Measurements from ENCODE around the gene FPGS.
"Not testable (repeated sequence)": the region's sequence is repeated elsewhere in the genome, so short reads cannot be mapped to it uniquely, and the experiment has no call there.

The FPGS gene

DNA sequence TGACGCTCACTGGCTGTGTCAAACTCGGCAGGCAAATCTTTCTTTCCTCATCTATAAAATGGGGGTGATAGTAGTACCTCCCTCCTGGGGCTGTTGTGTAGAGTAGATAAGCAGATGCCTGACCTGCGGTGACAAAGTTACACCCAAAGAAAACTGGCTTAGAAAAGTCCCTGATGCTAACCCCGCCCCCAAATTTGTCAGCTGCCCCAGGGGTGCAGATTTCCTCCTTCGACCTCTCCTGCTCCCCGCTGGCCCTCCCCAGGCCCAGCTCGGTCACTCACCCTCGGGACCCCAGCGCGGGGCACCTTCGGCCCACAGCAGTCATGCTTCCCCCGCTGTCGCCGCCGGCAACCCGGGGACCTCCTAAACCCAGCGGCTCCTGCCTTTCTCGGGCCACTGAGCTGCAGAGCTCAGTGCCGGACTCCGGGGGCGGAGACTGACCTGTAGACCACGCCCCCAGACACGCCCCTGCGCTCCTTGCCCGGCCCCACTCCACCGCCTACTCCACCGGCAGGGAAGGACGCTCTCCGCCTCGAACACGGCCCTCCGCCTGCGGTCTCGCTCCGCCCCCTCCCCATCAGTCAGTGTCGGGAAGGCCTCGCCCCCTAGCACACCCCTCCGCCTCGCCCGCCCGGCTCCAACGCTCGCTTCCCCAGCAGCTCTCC lies 31.6 kb upstream of the FPGS start:
- peak; percentile 90 to 94 for DNase-seq (ENCODE audit: low read depth in 2 of 2)

DNA sequence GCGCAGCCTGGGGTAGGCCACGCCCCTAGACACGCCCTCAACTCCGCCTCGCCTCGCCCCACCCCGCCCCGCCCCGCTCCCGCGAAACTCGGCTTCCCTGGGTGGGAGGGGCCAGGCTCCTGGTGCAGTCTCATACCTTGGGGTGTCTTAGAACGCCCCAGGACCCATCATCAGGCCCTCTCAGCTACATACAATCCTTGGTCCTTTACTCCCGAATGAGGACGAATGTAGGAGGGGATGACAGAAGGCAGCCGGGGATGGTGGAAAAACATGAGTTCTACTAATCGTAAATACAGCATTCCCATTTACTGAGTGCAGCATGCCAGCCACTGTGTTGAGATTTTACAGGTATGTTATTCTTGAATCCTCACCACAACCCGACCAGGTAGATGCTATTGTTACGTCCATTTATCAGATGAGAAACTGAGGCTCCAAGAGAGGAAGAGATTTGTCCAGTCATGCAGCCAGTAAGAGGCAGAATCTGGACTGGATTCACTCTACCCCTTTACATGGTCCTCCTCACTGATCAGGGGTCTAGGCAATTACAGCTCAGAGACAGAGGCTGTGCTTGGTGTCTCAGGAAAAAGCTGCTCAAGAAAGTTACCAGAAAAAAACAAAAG lies 31.0 kb upstream of the FPGS start:
- DNase-seq (ENCODE audit: low read depth in 2 of 2): no peak

DNA sequence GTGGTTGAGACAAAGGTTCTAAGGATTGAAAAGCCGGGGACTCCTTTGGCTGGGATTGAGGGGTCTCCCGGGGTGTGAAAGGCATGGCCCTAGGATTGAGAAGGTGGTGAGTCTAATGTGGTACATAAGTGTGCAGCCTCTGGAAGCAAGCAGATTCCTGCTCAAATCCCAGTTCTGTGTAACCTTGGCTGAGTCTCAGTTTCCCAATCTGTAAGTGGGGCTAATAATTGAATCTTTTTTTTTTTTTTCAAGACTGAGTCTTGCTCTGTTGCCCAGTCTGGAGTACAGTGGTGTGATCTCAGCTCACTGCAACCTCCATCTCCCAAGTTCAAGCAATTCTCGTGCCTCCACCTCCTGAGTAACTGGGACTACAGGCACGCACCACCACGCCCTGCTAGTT lies 30.1 kb upstream of the FPGS start:
- DNase-seq (ENCODE audit: low read depth in 2 of 2): no peak

DNA sequence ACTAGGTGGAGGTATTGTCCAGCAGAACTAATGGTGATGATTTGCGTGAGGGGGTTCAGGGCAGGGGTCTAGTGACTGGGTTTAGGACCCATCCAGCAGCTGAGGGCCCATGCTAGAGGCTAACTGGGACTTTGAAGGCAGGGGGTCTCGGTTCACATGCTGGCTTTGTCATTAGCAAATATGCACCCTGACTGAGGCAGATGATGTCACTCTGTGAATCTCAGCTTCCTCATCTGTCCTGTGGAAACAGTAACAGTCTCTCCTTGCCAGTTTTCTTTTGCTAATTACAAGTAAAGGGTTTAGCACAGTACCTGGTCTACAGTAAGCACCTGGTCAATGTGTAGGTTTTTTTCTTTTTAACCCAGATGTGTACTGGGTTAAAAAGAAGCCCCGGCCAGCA lies 29.4 kb upstream of the FPGS start:
- no peak for DNase-seq (ENCODE audit: low read depth in 2 of 2)

DNA sequence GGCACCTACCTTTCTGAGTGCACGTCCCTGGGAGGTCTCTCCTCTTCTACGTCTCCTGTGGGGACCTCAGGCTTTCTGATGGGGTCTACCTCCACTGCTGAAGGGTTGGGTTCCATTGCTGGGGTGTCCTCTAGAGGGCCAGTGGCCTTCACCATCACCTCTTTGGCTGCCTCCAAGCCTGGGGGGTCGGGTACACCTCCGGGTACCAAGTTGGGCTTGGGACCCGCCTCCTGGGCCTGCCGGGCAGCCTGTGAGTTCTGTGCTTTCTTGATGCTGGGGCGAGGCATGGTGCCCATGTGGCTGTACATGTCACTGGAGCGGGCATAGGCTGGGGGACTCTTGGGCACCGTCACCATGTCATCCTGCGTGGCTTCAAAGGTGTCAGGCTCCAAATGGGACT lies 28.7 kb upstream of the FPGS start:
- DNase-seq (ENCODE audit: low read depth in 2 of 2): no peak

DNA sequence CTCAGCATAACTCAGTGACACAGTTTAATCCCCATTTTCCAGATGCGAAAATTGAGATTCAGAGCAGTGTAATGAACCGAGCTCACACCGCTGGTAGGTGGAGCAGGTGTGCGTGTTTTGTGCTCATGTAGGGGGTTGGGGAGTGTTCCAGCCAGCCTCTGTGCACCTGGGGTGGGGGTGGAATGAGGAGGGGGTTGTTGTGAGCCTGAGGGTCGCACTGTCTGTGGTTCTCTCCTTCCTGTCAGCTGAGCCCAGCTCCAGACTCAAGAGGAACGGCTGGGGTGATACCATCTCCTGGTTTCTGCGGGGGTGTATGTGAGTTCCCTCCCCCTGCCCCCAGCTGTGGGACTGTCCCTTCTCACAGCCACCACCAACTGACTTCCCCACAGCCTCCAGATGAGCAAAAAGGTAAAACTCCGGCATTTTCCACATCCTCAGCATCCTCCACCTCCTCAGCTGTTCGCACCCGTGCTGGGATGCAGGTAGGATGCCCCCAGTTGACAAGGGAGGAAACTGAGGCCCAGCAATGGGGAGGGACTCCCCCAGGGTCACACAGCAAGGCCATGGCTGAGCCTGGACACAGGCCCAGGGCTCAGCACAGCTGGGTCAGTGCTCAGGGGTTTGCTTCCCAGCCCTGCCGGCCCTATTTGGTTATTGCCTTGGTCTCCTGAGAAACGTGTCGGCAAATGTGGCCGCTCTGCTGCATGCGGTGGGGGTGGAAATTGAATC lies 26.3 kb upstream of the FPGS start:
- DNase-seq (ENCODE audit: low read depth in 2 of 2): peak; percentile 57 to 64

DNA sequence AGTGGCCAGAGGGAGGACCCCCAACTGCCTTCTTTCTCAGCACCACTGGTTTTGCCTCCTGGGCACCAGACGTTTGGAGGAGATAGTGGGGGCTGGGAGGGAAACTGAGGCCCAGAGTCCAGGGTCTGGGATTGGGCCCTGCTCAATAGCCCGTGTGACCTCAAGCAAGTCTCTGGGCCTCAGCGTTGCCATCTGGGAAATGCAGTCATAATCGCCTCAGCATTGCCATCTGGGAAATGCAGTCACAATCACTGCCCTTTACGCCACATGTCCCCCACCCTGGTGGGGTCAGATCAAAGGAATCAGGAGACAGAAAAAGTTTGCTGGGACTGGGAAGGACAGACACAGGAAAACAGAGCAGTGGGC lies 25.8 kb upstream of the FPGS start:
- DNase-seq (ENCODE audit: low read depth in 2 of 2): no peak

DNA sequence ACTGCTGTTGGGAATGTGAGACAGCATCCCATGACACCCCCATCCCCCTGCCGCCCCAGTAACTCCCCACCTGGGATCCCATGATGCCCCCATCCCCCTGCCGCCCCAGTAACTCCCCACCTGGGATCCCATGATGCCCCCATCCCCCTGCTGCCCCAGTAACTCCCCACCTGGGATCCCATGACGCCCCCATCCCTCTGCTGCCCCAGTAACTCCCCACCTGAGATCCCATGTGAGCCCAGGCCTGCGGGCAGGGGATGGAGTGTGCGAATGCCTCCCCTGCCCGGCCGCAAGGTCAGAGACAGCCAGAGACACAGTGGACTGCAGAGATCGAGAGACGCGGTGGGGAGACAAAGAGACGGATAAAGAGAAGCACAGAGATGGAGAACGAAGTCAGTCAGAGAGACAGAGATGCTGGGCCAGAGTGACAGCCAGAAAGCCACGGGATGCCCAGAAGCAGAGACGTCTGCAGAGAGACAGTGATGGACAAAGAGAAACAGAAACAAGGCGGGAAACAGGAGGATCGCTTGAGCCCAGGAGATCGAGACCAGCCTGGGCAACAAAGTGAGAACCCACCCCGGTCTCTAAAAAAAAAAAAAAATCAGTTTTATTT lies 25.2 kb upstream of the FPGS start:
- no peak for DNase-seq (ENCODE audit: low read depth in 2 of 2)

DNA sequence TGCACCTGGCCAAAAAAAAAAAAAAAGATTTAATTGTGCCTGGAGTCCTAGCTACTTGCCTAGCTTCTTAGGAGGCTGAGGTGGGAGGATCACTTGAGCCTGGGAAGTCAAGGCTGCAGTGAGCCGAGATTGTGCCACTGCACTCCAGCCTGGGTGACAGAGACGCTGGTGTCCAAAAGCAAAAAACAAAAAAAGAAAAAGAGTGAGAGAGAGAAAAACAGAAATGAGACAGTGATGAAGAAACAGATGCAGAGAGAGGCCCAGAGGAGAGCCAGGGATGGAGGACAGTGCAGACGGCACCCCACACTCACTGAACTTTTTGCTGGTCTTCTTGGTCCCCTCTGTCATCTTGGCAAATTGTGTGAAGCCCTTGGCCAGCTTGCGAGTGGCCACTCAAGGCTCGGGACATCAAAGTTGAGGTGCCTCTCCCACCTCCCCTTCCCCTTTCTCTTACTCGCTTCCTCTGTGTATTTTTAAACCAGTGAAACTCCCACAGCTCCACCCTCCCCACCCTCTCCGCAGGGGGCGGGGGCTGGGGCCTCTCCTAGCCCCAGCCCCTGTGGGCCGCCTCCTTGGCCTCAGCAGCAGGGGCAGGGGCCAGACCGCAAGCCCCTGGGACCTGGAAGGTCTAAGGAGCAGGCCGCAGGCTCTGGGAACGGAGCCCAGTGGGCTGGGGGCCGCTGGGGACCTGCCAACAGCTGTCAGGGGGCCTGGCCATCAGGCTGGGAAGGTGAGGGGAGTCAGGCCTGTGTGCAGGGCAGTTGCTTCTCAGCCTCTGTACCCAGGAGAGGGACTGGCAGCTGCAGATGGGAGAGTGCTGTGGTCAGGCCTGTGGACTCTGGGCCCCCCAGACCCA lies 24.2 kb upstream of the FPGS start, which contains the start of gene SH2D3C:
TSS of gene SH2D3C (minus strand) at position 387 of the 856 bp plus-strand sequence. CDS start at position 348, 39 bp downstream.
- DNase-seq (ENCODE audit: low read depth in 2 of 2): no peak

DNA sequence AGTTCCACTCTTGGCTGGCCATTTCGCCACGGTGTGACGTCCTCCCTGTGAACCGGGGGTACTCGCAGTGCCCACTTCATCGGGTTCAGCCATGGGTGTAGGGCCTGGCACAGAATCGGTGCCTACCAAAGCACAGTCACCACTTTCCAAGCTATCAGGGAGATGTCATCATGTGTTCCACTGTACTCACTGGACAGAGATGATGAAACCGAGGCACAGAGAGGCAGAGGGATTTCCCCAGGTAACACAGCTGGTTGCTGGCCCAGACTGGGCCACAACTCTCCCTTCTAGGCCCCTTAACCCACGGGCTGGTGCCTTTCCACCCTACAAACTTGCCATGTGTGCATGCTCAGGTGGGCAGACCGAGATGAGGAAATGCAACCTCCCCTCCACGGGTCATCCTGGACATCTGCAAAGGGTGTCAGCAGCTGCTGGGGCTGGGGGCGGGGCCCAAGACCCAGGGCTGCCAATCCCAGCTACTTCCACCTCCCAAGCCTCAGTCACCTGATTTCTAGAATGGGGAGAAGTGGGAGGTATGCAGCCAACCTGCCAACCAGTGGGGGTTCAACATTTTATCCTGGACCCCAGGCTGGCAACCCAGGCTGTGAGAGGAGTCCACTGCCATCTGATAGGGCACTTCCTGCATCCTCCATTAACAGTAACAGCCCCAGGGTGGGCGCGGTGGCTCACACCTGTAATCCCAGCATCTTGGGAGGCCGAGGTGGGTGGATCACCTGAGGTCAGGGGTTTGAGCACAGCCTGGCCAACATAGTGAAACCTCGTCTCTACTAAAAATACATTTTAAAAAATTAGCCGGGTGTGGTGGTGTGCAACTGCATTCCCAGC lies 23.3 kb upstream of the FPGS start:
- DNase-seq (ENCODE audit: low read depth in 2 of 2): peak; percentile 46 to 51

DNA sequence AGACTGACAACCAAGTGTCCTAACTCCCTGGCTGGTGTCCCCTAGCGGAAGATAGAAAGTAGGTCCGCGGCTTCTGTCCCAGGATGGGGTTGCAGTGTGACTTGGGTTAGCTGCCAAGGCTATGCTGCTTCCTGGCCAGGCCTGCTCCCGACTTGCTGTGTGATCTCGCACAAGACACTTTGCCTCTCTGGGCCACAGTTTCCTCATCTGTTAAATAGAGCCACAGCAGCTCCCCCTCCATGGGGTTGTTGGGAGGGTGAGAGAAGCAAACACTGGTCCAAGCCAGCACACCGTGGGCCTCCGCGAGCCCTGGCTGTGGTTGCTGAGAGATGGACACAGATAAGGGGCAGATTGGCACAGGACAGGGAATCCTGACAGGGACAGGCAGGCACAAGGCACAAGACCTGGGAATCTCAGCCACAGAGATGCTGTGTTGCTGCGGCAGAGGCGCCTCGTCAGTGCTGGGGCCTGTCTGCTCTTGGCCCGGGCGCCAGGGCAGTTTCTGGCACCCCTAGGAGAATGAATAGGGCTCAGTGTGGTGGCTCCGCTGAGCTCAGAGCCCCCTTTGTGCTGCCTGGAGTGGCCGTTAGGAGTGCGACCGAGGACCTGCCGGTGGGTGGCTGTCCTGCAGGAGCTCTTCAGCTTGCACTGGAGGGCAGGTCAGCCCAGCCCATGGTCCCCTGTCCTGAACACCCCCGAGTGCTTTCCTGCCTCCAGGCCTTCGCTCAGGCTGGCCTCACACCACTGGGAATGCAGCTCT lies 22.4 kb upstream of the FPGS start:
- no peak for DNase-seq (ENCODE audit: low read depth in 2 of 2)

DNA sequence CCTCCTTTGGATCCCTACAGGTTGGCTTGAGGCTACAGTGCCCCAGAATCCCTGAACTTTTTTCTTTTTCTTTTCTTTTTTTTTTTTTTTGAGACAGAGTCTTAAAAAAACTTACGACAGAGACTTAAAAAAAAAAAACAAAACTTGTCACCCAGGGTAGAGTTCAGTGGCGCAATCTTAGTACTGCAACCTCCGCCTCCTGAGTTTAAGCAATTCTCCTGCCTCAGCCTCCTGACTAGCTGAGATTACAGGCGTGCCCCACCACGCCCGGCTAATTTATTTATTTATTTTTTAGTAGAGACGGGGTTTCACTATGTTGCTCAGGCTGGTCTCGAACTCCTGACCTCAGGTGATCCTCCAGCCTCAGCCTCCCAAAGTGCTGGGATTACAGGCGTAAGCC lies 21.8 kb upstream of the FPGS start:
- not testable (repeated sequence) for DNase-seq (ENCODE audit: low read depth in 2 of 2)

DNA sequence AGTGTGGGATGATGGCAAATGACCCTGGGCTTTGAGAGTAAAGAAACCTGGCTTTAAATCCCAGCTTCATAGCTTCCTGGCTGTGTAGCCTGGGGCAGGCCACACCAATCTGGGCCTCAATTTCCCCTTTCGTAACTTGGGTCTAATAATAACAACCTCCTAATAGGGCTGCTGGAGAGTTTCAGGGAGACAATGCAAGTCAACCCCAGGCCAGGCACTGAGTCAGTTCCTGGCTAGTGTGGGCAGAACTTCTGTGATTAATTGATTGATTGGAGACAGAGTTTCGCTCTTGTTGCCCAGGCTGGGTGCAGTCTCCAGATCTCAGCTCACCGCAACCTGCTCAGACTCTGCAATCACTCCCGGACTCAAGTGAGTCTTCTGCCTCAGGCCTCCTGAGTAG lies 20.9 kb upstream of the FPGS start:
- no peak for DNase-seq (ENCODE audit: low read depth in 2 of 2)

DNA sequence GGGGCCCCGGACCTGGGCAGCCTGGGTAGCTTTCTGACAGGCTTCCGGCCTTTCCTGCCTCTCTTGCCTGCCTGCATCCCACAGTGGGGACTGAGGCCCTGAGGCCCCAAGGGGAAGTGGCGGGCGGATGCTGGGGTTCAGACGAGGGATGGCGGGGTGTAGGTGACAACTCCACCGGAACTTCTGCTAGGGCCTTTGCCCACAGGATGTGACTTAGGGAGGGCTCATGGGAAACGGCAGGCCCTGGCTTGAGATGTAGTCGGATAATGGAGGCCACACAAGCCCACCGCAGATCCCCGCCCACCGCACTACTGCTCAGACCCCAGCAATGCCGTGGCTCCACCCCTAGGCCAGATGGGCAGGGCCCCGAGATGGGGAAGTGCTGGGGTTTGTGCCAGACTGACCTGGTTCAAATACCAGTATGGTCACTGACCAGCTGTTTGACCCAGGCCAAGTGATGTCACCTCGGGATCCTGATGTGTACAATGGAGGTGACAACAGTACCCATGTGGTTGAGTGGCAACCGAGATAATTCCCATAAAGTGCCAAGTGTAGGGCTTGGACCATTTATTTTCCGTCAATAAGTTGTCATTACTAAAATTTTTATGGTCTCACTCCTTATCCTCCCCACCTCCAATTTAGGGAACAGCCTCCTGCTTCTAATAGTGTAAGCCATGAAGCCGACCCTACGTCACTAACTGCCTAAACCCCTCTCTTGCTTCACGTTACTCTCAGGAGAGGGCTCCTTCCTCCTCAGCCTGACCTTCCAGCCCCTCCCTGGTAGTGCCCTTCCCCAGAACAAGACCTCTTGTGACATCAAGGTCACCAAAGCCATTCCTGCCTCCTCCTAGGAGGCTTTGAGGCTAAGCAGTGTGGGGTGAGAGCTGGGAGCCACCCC lies 19.3 kb upstream of the FPGS start:
- DNase-seq (ENCODE audit: low read depth in 2 of 2): peak; percentile 50 to 54

DNA sequence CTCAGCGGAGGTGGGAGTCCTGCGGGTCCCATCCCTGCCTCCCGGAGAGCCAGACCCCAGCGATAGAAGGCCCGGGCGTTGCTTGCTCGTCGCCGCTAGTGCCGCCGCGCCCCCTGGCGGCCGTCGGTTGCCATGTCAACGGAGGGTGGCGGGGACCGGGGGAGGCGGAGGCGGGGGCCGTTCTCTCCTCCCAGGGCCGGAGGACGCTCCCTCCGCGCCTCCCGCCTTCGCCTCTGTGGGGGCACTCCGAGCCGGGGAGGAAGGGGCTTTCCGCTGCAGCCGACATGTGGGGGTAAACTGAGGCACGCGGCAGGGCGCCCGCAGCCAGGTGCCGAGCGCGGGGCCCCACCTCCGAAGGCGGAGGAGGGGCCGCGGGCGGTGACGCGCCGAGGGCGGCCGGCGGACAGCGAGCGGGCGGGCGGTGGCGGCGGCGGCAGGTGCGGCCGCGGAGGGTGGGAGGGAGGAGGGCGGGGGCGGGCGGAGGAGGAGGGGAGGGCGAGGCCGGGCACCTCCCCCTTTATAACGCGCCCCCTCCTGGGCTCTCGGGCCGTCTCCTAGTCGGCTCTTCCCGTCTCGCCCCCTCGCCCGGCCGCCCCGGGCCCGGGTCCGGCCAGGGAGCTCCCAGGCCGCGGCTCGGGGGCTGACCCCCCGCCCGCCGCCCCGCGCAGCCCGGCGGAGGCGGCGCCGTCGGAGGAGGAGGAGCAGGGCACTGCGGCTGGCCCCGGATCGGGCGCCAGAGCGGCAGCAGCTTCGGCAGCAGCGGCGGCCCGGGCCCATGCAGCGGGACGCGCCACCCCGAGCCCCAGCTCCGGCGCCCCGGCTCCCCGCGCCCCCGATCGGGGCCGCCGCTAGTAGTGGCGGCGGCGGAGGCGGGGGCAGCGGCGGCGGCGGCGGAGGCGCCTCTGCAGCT lies 17.4 kb upstream of the FPGS start:
- DNase-seq (ENCODE audit: low read depth in 2 of 2): peak; percentile 76 to 80

DNA sequence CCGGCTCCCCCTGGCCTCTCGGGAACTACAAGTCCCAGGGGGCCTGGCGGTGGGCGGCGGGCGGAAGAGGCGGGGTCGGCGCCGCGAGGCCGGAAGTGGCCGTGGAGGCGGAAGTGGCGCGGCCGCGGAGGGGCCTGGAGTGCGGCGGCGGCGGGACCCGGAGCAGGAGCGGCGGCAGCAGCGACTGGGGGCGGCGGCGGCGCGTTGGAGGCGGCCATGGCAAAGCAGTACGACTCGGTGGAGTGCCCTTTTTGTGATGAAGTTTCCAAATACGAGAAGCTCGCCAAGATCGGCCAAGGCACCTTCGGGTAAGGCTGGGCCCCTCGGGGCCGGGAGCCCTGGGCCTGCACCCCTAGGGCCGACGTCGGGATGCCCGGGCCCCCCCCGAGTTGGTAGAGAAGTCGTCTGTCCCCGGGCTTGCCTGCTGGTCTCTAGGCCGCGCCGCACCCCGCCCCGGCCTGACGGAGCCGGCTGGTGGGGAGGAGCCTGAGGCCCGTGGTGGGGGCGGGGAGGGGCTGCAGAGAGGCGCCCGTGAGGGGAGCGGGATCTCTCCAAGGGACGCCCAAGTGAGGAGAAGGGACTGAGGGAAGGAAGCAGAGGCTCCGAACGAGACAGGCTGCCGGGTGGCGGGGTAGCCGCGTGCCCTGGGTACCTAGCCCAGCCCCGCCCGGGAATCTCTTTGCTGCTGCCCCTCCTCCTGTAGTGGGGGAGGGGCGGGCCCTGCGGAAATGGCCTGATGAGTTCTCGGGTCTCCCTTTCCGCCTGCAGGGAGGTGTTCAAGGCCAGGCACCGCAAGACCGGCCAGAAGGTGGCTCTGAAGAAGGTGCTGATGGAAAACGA lies 16.5 kb upstream of the FPGS start, which contains the start of gene CDK9:
TSS of gene CDK9 (plus strand) at position 102 of the 840 bp plus-strand sequence. CDS start at position 217, 115 bp downstream.
- DNase-seq (ENCODE audit: low read depth in 2 of 2): peak; percentile 86 to 90

DNA sequence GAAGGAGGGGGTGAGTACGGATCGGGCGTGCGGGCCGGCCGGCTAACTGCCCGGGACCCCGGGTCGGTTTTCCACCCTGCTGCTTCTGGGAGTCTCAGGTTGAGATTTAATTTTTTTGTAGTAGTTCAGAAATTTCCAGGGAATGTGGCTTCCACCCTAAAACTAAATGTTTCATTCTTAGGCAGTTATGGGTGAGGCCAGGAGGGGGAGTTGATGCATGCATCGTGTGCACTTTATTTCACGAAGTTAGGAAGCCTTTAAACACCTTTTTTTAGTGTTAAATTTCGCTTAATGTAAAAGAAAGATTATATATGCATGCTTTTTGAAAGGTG lies 15.9 kb upstream of the FPGS start:
- DNase-seq (ENCODE audit: low read depth in 2 of 2): no peak
